IPS-18a (cell line): ENCODE data around the gene ABHD18.
"Not testable (repeated sequence)": the region's sequence is repeated elsewhere in the genome, so short reads cannot be mapped to it uniquely, and the experiment has no call there.

Experiments used
- H3K27ac ChIP-seq: one replicate; pipeline ENCODE4 v1.5.1; 2013; ENCODE audit warnings: low read length
- H3K27me3 ChIP-seq: one replicate; pipeline ENCODE4 v1.6.1; 2013; ENCODE audit warnings: mild to moderate bottlenecking, low read length; ENCODE audit not compliant: control insufficient read depth, insufficient read depth
- H3K36me3 ChIP-seq: one replicate; pipeline ENCODE4 v1.6.1; 2013; ENCODE audit warnings: low read depth, low read length; ENCODE audit not compliant: control insufficient read depth
- H3K4me1 ChIP-seq: one replicate; pipeline ENCODE4 v1.6.1; 2013; ENCODE audit warnings: low read depth, low read length; ENCODE audit not compliant: control insufficient read depth
- H3K4me3 ChIP-seq: one replicate; pipeline ENCODE4 v1.5.1; 2013; ENCODE audit warnings: low read length
- H3K9ac ChIP-seq: one replicate; pipeline ENCODE4 v1.6.1; 2013; ENCODE audit warnings: mild to moderate bottlenecking, low read length, moderate library complexity
- H3K9me3 ChIP-seq: one replicate; pipeline ENCODE4 v1.6.1; 2013; ENCODE audit warnings: low read depth, low read length; ENCODE audit not compliant: control insufficient read depth

The ABHD18 gene

DNA sequence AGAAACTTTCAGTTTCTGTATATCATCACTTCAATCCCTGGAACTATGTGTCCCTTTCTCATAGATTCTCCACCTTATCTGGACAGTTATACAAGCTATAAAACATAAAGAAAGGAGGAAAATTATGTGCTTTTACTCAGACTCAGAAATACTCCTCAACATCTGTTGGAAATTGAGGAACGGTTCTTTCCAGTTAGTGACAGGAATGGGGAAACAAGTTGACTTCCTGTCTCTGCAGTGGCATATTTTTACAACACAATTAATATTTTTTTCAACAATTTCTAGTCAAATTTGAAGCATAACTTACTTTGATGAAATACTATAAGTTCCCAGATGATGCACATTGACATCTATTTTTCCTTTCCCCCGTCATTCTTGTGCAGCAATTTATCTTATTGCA is 27.9 kb downstream of the ABHD18 start:
- Histone ChIP-seq H3K9me3 (no peaks in the 10 kb centered on the region), H3K4me3 (no peak overlapping the region), H3K27ac (no peak overlapping the region), H3K9ac (no peak overlapping the region), H3K27me3 (no peaks in the 10 kb centered on the region), H3K36me3 (no peaks in the 10 kb centered on the region), H3K4me1 (no peaks in the 10 kb centered on the region)

- H3K4me3 ChIP-seq: no peak overlapping the region
- no peaks in the 10 kb centered on the region for H3K27me3 ChIP-seq
- no peak overlapping the region for H3K9ac ChIP-seq
- H3K27ac ChIP-seq: no peak overlapping the region
- no peaks in the 10 kb centered on the region for H3K36me3 ChIP-seq
- no peaks in the 10 kb centered on the region for H3K9me3 ChIP-seq
- no peaks in the 10 kb centered on the region for H3K4me1 ChIP-seq
Observed at GRCh38 chr4:127995776-127996175, 30.6 kb downstream of the ABHD18 start.

DNA sequence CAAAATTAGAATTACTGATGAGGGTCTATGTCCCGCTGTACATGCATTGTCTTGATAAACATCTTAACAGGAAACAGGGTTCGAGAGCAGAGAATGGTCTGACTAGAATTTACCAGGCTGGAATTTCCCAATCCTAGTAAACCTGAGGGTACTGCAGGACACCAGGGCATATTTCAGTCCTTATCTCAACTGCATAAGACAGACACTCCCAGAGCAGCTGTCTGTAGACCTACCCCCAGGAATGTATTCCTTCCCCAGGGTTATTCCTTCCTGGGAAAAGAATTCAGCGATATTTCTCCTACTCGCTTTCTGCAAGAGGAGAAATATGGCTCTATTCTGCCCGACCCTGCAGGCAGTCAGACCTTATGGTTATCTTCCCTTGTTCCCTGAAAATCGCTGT is 31.3 kb downstream of the ABHD18 start:
- H3K27me3 ChIP-seq, H3K4me3 ChIP-seq, H3K36me3 ChIP-seq, H3K4me1 ChIP-seq, H3K9me3 ChIP-seq, H3K9ac ChIP-seq, H3K27ac ChIP-seq: not testable (repeated sequence)

DNA sequence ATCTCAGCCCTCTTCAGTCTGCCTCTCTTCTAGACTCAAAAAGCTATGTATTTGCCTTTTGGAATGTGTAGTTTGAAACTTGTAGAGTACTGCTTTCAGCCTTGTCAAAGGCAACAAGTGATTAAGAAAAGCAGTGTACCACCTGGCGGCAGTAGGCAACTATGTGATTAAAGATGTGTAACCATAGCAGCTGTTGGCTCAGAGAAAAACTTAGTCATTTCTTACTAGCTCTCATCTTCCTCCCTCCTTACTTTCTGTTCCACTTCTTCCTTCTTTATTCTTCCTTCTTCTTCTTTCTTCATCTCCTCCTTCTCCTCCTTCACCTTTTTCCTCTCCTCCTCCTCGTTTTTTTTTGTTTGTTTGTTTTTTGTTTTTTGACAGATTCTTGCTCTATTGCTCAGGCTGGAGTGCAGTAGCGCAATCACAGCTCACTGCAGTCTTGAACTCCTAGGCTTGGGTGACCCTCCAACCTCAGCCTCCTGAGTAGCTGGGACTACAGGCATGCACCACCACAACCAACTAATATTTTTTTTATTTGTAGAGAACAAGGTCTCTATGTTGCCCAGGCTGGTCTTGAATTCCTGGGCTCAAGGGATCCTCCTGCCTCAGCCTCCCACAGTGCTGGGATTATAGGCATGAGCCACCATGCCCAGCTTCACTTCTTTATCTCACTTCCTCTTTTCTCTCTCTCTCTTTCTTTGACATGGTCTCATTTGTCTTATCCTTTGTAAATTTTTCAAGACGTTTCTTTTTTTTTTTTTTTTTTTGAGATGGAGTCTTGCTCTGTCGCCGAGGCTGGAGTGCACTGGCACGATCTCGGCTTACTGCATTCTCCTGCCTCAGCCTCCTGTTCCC is 32.6 kb downstream of the ABHD18 start:
- Histone ChIP-seq H3K9ac (no peak overlapping the region), H3K9me3 (no peaks in the 10 kb centered on the region), H3K36me3 (no peaks in the 10 kb centered on the region), H3K4me3 (no peak overlapping the region), H3K27me3 (no peaks in the 10 kb centered on the region), H3K27ac (no peak overlapping the region), H3K4me1 (no peaks in the 10 kb centered on the region)

GRCh38 chr4:128006592-128006991 is 41.4 kb downstream of the ABHD18 start:
- Histone ChIP-seq H3K36me3 (no peaks in the 10 kb centered on the region), H3K27ac (no peak overlapping the region), H3K27me3 (no peaks in the 10 kb centered on the region), H3K4me1 (no peaks in the 10 kb centered on the region), H3K4me3 (no peak overlapping the region), H3K9me3 (no peaks in the 10 kb centered on the region), H3K9ac (no peak overlapping the region)

DNA sequence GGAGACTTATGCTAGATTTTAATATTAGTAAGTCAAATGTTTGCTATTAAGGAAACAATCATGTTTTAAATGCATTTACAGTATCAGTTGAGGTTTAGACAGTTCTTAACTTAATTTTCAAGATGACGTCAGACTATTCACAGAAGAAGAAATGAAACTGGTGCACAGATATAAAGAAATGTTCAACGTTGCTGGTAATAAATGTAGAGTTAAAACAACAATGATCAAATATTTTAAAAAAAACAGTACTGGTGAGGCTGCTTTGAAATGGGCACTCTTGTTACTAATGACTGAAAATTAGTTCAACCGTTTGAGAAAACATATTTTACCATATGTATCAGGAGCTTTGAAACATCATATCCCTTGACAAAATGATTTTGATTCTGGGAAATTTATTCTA is 44.2 kb downstream of the ABHD18 start:
- Histone ChIP-seq H3K4me1 (no peaks in the 10 kb centered on the region), H3K4me3 (no peak overlapping the region), H3K9ac (no peak overlapping the region), H3K27me3 (no peaks in the 10 kb centered on the region), H3K36me3 (no peaks in the 10 kb centered on the region), H3K9me3 (no peaks in the 10 kb centered on the region), H3K27ac (no peak overlapping the region)

DNA sequence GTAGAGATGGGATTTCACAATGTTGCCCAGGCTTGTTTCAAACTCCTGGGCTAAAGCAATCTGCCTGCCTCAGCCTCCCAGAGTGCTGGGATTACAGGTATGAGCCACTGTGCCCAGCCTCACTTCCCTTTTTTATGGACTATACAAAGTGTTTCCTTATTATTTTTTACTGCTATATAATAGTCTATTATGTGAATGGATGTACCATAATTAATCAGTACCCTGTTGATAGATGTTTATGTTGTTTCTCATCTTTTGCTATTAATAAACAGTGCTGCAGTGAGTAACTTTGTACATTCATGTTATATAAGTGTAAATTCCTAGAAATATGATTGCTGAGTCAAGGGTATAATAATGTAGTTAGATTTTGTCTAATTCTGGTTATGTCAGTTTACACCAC is 60.1 kb downstream of the ABHD18 start:
- Histone ChIP-seq H3K4me3 (no peak overlapping the region), H3K27ac (no peak overlapping the region), H3K9me3 (no peaks in the 10 kb centered on the region), H3K9ac (no peak overlapping the region), H3K27me3 (no peaks in the 10 kb centered on the region), H3K36me3 (peaks cover 12% of the 10 kb centered on the region), H3K4me1 (no peaks in the 10 kb centered on the region)

- Histone ChIP-seq H3K9ac (no peak overlapping the region), H3K27me3 (no peaks in the 10 kb centered on the region), H3K27ac (no peak overlapping the region), H3K4me1 (no peaks in the 10 kb centered on the region), H3K36me3 (peaks cover 12% of the 10 kb centered on the region), H3K9me3 (no peaks in the 10 kb centered on the region), H3K4me3 (no peak overlapping the region)
Observed at GRCh38 chr4:128029907-128030306, 64.7 kb downstream of the ABHD18 start.

DNA sequence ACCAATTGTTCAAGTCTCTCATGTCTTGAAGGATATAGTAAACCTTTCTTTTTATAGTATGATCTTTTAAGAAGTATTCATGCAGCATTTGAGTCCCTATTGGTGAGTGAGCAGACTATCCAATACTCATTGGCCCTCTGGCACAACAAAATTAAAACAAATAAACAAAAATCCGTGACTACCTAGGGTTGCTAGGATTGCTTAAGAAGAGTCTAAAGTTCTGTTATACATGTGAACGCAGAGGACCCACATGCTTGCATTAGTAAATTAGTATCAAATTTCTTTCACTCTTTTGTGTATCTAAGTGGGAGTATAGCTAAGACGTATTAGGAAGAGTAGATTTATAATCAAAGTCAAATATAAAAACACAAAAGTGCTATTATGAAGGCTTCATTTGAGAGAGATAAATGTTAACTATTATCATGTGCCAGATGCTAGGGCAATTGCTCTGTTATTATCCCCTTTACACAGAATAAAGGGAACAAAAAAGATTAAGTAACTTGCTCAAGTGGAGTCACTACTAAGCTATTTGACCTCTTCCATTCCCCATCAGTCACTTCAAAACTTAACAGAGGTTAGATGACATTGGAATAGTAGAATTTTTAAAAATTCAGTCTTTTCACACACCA is 66.7 kb downstream of the ABHD18 start:
- H3K27me3 ChIP-seq: no peaks in the 10 kb centered on the region
- H3K9me3 ChIP-seq: no peaks in the 10 kb centered on the region
- H3K4me3 ChIP-seq: no peak overlapping the region
- no peak overlapping the region for H3K9ac ChIP-seq
- no peak overlapping the region for H3K27ac ChIP-seq
- no peaks in the 10 kb centered on the region for H3K4me1 ChIP-seq
- peaks cover 12% of the 10 kb centered on the region for H3K36me3 ChIP-seq

GRCh38 chr4:128039568-128039967 is 74.4 kb downstream of the ABHD18 start:
- Histone ChIP-seq H3K9me3 (no peaks in the 10 kb centered on the region), H3K36me3 (no peaks in the 10 kb centered on the region), H3K27ac (no peak overlapping the region), H3K4me3 (no peak overlapping the region), H3K27me3 (no peaks in the 10 kb centered on the region), H3K9ac (no peak overlapping the region), H3K4me1 (no peaks in the 10 kb centered on the region)

DNA sequence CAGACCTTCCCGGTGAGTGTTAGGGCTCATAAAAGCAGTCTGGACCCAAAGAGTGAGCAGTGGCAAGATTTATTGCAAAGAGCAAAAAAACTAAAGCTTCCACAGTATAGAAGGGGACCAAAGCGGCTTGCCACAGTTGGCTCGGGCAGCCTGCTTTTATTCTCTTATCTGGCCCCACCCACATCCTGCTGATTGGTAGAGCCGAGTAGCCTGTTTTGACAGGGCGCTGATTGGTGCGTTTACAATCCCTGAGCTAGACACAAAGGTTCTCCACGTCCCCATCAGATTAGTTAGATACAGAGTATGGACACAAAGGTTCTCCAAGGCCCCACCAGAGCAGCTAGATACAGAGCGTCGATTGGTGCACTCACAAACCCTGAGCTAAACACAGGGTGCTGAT is 81.8 kb downstream of the ABHD18 start:
- not testable (repeated sequence) for H3K27ac ChIP-seq, H3K9me3 ChIP-seq, H3K4me1 ChIP-seq, H3K9ac ChIP-seq, H3K27me3 ChIP-seq, H3K36me3 ChIP-seq, H3K4me3 ChIP-seq

GRCh38 chr4:128047514-128047913 is 82.3 kb downstream of the ABHD18 start:
- H3K27ac ChIP-seq, H3K4me3 ChIP-seq, H3K9ac ChIP-seq, H3K36me3 ChIP-seq, H3K9me3 ChIP-seq, H3K4me1 ChIP-seq, H3K27me3 ChIP-seq: not testable (repeated sequence)
